ENCODE data around the gene CLEC16A. TPM values are rescaled to one million over a fixed set of nuclear protein-coding genes. Genes with fewer than 3 reads are reported as not detected.

CLEC16A gene
- total RNA-seq, 4 donors from 2014 or later = 20.3 to 25.7 (median 25.1) TPM

DNA sequence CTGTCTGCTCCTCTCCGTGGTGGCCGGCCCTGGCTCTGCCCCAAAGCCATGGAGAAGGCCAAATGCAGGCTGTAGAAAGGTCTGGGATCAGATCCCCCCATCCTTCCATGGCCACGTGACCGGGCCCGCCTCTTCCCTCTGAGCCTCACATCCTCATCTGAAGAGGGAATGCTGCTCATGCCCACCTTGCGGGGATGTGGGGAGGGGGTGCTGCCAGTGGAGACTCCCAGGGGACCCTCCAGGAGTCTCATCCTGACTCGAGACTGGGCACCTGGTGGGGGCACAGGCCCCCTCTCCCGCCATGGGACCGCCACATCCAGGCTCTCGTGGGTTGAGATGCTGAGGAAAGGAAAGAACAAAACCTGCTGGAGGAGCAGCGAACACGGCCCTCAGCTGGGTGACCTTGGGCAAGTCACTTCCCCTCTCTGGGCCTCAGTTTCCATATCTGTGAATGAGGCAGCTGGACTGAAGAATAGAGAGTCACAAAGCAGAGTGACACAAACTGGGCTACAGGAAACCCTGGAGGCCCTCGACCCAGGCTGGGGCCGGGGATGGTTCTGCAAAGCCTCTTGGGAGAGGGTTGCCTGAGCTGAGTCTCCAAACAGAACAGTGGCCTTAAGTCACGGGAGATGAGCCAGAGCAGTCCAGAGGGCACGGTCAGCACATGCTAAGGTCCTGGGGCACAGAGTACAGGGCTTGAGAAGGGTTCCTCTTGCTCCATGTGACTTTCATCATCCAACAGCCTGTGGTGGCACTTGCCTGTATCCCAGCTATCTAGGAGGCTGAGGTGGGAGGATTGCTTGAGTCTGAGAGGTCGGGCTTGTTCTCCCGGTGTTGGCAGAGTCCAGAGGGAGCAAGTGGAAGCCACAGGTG lies 281.5 kb downstream of the CLEC16A start:
- Histone ChIP-seq H3K4me3 (peak overlapping the region in 1 of 4 donors; percentile 39), H3K27me3 (peaks cover 0 to 13% (median 0%) of the 10 kb centered on the region in 4 donors), H3K36me3 (no peaks in the 10 kb centered on the region), H3K27ac (peak overlapping the region in 3 of 4 donors; percentile 57 to 84 (median 76)), H3K4me1 (peaks cover 3 to 40% (median 11%) of the 10 kb centered on the region in 3 donors), H3K9me3 (no peaks in the 10 kb centered on the region)
- intact Hi-C loops (cut with DNase I) = no loop called here
- 72 to 83% methylated on average over 10 to 11 of the region's 18 CpGs for WGBS, 2 donors
- TF ChIP-seq CTCF (IDR thresholded peaks at IDR 0.05) = no peak
- no peak for TF ChIP-seq POLR2A (IDR thresholded peaks at IDR 0.05)
- no peak for DNase-seq

- H3K36me3 ChIP-seq = no peaks in the 10 kb centered on the region
- intact Hi-C loops (cut with DNase I) = no loop called here
- H3K9me3 ChIP-seq = no peaks in the 10 kb centered on the region
- no peak overlapping the region for H3K4me3 ChIP-seq
- no peak for DNase-seq
- TF ChIP-seq POLR2A (IDR thresholded peaks at IDR 0.05) (no peak), CTCF (IDR thresholded peaks at IDR 0.05) (no peak)
- H3K27me3 ChIP-seq = peaks cover 0 to 32% (median 0%) of the 10 kb centered on the region in 4 donors
- 43 to 62% methylated on average over 5 of the region's 5 CpGs for WGBS, 2 donors
- H3K27ac ChIP-seq = no peak overlapping the region
- H3K4me1 ChIP-seq = peaks cover 0 to 36% (median 6%) of the 10 kb centered on the region in 3 donors
These were observed 285.1 kb downstream of the CLEC16A start for GRCh38 chr16:11229432-11229831.

- peaks cover 0 to 32% (median 0%) of the 10 kb centered on the region in 4 donors for H3K27me3 ChIP-seq
- intact Hi-C loops (cut with DNase I) = no loop called here
- 23 to 48% methylated on average over 4 of the region's 4 CpGs for WGBS, 2 donors
- H3K4me1 ChIP-seq = peaks cover 0 to 31% (median 4%) of the 10 kb centered on the region in 3 donors
- H3K36me3 ChIP-seq = no peaks in the 10 kb centered on the region
- no peak overlapping the region for H3K27ac ChIP-seq
- H3K9me3 ChIP-seq = no peaks in the 10 kb centered on the region
- H3K4me3 ChIP-seq = no peak overlapping the region
- no peak for DNase-seq
- TF ChIP-seq CTCF (IDR thresholded peaks at IDR 0.05) = no peak
- no peak for TF ChIP-seq POLR2A (IDR thresholded peaks at IDR 0.05)
These were observed 285.5 kb downstream of the CLEC16A start for GRCh38 chr16:11229906-11230305.

- DNase-seq = no peak
- TF ChIP-seq POLR2A (IDR thresholded peaks at IDR 0.05) (no peak), CTCF (IDR thresholded peaks at IDR 0.05) (no peak)
- intact Hi-C loops (cut with DNase I) = no loop called here
- Histone ChIP-seq H3K9me3 (no peaks in the 10 kb centered on the region), H3K4me1 (peaks cover 0 to 23% (median 4%) of the 10 kb centered on the region in 3 donors), H3K27me3 (peaks cover 0 to 25% (median 0%) of the 10 kb centered on the region in 4 donors), H3K36me3 (no peaks in the 10 kb centered on the region), H3K27ac (no peak overlapping the region), H3K4me3 (no peak overlapping the region)
- WGBS, 2 donors = 75 to 76% methylated on average over 10 of the region's 10 CpGs
These were observed 287.1 kb downstream of the CLEC16A start for GRCh38 chr16:11231367-11231970.

Other genes starting within 250 kb of the CLEC16A start
- gene TEKT5, start 249.6 kb upstream of the CLEC16A start, total RNA-seq = not detected
- gene NUBP1, start 200.7 kb upstream of the CLEC16A start, total RNA-seq = 10 to 100 TPM; 18.9 to 25.6 (median 21.1) TPM
- gene TVP23A, start 125.8 kb upstream of the CLEC16A start, total RNA-seq = under 1 TPM in 1 of 4 donors, not detected in 3; 0.19 TPM
- 10 to 100 TPM in 1 of 4 donors, 1 to 10 TPM in 3; 3.2 to 12.6 (median 5.7) TPM for gene CIITA, start 67.4 kb upstream of the CLEC16A start, total RNA-seq
- gene DEXI, start 2.1 kb upstream of the CLEC16A start, total RNA-seq = 10 to 100 TPM; 22.6 to 60.1 (median 28.4) TPM